ENCODE data around the gene GRIN1. TPM values are rescaled to one million over a fixed set of nuclear protein-coding genes. Genes with fewer than 3 reads are reported as not detected.

The GRIN1 gene
- total and polyA plus RNA-seq, 2 of the 8 experiments (the other 6 are each of a cell fraction or from before 2014, with no cell fraction given), result 0.48 to 2.1 TPM

- DNase-seq (ENCODE audit: low read depth in 1 of 2, low spot score in 2 of 2) (no peak), FAIRE-seq (no peak)
- no peak overlapping the region for H3K4me3 ChIP-seq (ENCODE audit: extremely low read depth in 1 of 4, insufficient read depth in 2 of 4, low read depth in 3 of 4, low read length in 4 of 4)
- no peaks in the 10 kb centered on the region; a peak in 1 of 7 replicates for H3K27me3 ChIP-seq (replicated peaks in 1 of 4; ENCODE audit: control insufficient read depth in 3 of 4, extremely low read depth in 1 of 4, insufficient read depth in 3 of 4, low read length in 3 of 4)
- TF ChIP-seq FOSL1 (IDR thresholded peaks at IDR 0.05; ENCODE audit: insufficient read depth, low read depth, low read length) (no peak), RAD21 (IDR thresholded peaks at IDR 0.05 in 1 of 2, conservative IDR thresholded peaks at IDR 0.05 in 1 of 2; ENCODE audit: low read depth in 2 of 2, low read length in 2 of 2) (no peak), EGR1 (IDR thresholded peaks at IDR 0.05; ENCODE audit: borderline replicate concordance, low read depth, low read length) (no peak), CBX8 (IDR thresholded peaks at IDR 0.05; ENCODE audit: borderline replicate concordance, low read depth, low read length) (no peak), SIX5 (IDR thresholded peaks at IDR 0.05; ENCODE audit: low read depth, low read length) (no peak), MAFK (IDR thresholded peaks at IDR 0.05; ENCODE audit: low read depth, low read length) (no peak), BRCA1 (IDR thresholded peaks at IDR 0.05; ENCODE audit: low read depth, low read length) (no peak), ASH2L (IDR thresholded peaks at IDR 0.05; ENCODE audit: low read length) (no peak), KDM4A (IDR thresholded peaks at IDR 0.05; ENCODE audit: low read depth, low read length, severe bottlenecking) (no peak), RXRA (IDR thresholded peaks at IDR 0.05; ENCODE audit: insufficient read depth, low read depth, low read length) (no peak), BCL11A (IDR thresholded peaks at IDR 0.05; ENCODE audit: low read depth in 2 of 2, low read length in 2 of 2) (no peak), POLR2A (IDR thresholded peaks at IDR 0.05; ENCODE audit: control extremely low read depth in 1 of 2, low read depth in 2 of 2, low read length in 2 of 2) (no peak)
- H2BK15ac ChIP-seq (ENCODE audit: low read length), result no peak overlapping the region
- peaks cover 0 to 17% (median 6%) of the 10 kb centered on the region in 4 experiments; a peak in 5 of 7 replicates for H3K4me1 ChIP-seq (replicated peaks in 1 of 4; ENCODE audit: control insufficient read depth in 3 of 4, insufficient read depth in 4 of 4, low read length in 3 of 4)
- H4K20me1 ChIP-seq (replicated peaks in 1 of 2; ENCODE audit: control insufficient read depth in 1 of 2, insufficient read depth in 2 of 2, low read length in 2 of 2), result peaks cover 4 to 30% of the 10 kb centered on the region in 2 experiments
- H2BK5ac ChIP-seq (ENCODE audit: low read depth, low read length), result no peak overlapping the region
- no peak overlapping the region for H4K5ac ChIP-seq (ENCODE audit: insufficient read length, low read depth, low read length)
- no peak overlapping the region; the same call in 1 of the 2 replicates for H4K8ac ChIP-seq (ENCODE audit: extremely low read depth, insufficient read depth, low read length)
- ChIA-PET POLR2A (ENCODE audit: partially characterized antibody) (interaction anchor here (1.5 kb wide), 1 partner anchor 15 kb away, joined by 3 read pairs; the partner anchor contains the start of gene TPRN), CTCF (ENCODE audit: partially characterized antibody) (interaction anchor here (5.4 to 14.0 kb wide), 2 partner anchors 10 to 43 kb away, joined by 47 to 204 read pairs; partner anchors contain the start of genes CYSRT1, RNF208, RNF224 and SLC34A3)
- H3K14ac ChIP-seq (ENCODE audit: insufficient read length), result no peak overlapping the region
- no peak overlapping the region for H3K27ac ChIP-seq (ENCODE audit: low read depth, low read length)
- H3K4ac ChIP-seq (replicated peaks; ENCODE audit: insufficient read length, low read depth, low read length), result no peak overlapping the region
- H3K9me3 ChIP-seq (ENCODE audit: insufficient read depth in 2 of 2, low read depth in 1 of 2, low read length in 1 of 2), result no peaks in the 10 kb centered on the region
- H3K9ac ChIP-seq (replicated peaks in 1 of 4; ENCODE audit: extremely low read depth in 1 of 4, low read depth in 3 of 4, low read length in 3 of 4), result no peak overlapping the region
- H3K4me2 ChIP-seq (ENCODE audit: insufficient read depth in 1 of 2, low read depth in 2 of 2, low read length in 2 of 2), result no peak overlapping the region
- 90% methylated on average over 19 of the region's 19 CpGs; no CpG with 5 or more reads in 1 of the 2 experiments for WGBS, 2 experiments (ENCODE audit: extremely low coverage in 1 of 2, insufficient coverage in 1 of 2, insufficient read length in 1 of 2, insufficient replicate concordance in 2 of 2, low coverage in 1 of 2, low lambda C conversion rate in 2 of 2, missing lambda C conversion rate in 1 of 2)
- peaks cover 0 to 30% of the 10 kb centered on the region in 2 experiments; a peak in 2 of 4 replicates for H3K79me2 ChIP-seq (ENCODE audit: control insufficient read depth in 1 of 2, insufficient read depth in 2 of 2, low read length in 2 of 2)
- H3K23ac ChIP-seq (ENCODE audit: insufficient read length), result no peak overlapping the region
- H3K79me1 ChIP-seq (ENCODE audit: low read depth, low read length), result peaks cover 5% of the 10 kb centered on the region
- H2AFZ ChIP-seq (ENCODE audit: low read length), result no peak overlapping the region
- no peak overlapping the region for H2BK120ac ChIP-seq (replicated peaks; ENCODE audit: low read depth, low read length)
- H2BK20ac ChIP-seq (ENCODE audit: low read length), result no peak overlapping the region
- no peak overlapping the region for H4K91ac ChIP-seq (replicated peaks; ENCODE audit: insufficient read length, low read length)
- H2BK12ac ChIP-seq (ENCODE audit: low read depth, low read length), result no peak overlapping the region
- peaks cover 8% of the 10 kb centered on the region; the same call in 1 of the 2 replicates for H3K23me2 ChIP-seq (ENCODE audit: low read depth, low read length)
- no peak overlapping the region for H3K18ac ChIP-seq (ENCODE audit: extremely low read depth, low read length)
- H3K36me3 ChIP-seq (ENCODE audit: control insufficient read depth in 2 of 4, insufficient read depth in 4 of 4, low read length in 3 of 4), result peaks cover 3 to 28% (median 12%) of the 10 kb centered on the region in 4 experiments; a peak in 7 of 8 replicates
- no peak overlapping the region for H2AK5ac ChIP-seq (ENCODE audit: low read depth, low read length)
- no peak overlapping the region for H3K56ac ChIP-seq (replicated peaks; ENCODE audit: insufficient read length, low read depth, low read length)
These were observed 47.0 kb downstream of the GRIN1 start for GRCh38 chr9:137185921-137186320.

Measured in H1 (cell line).